HG02885 (cell line): ENCODE measurements around the gene MAFG.
"Not testable (repeated sequence)": the region's sequence is repeated elsewhere in the genome, so short reads cannot be mapped to it uniquely, and the experiment has no call there.

Source experiments
- ATAC-seq: cut with Tn5 transposase; IDR thresholded peaks from one replicate; pipeline ENCODE4 v1.9.1; 2021; ENCODE audit warnings: mild to moderate bottlenecking; ENCODE audit not compliant: unreplicated experiment, poor library complexity

MAFG gene

GRCh38 chr17:81958633-81959342 is 31.3 kb upstream of the MAFG start:
- no peak for ATAC-seq

- no peak for ATAC-seq
These were observed 30.3 kb upstream of the MAFG start for GRCh38 chr17:81957691-81958432.

- ATAC-seq = no peak
These were observed 29.4 kb upstream of the MAFG start for GRCh38 chr17:81956607-81957589.

GRCh38 chr17:81955756-81956544 is 28.4 kb upstream of the MAFG start:
- ATAC-seq = no peak

- ATAC-seq = no peak
These were observed 27.6 kb upstream of the MAFG start for GRCh38 chr17:81955058-81955681.

GRCh38 chr17:81954131-81955057 is 26.9 kb upstream of the MAFG start:
- ATAC-seq = no peak

GRCh38 chr17:81953443-81953842 is 25.9 kb upstream of the MAFG start:
- ATAC-seq = not testable (repeated sequence)

- ATAC-seq = no peak
These were observed 25.3 kb upstream of the MAFG start for GRCh38 chr17:81952792-81953228.

- ATAC-seq = no peak
These were observed 24.5 kb upstream of the MAFG start for GRCh38 chr17:81951785-81952684.

- no peak for ATAC-seq
These were observed 23.0 kb upstream of the MAFG start for GRCh38 chr17:81950501-81950900.

GRCh38 chr17:81948635-81949378 is 21.3 kb upstream of the MAFG start:
- ATAC-seq = no peak

GRCh38 chr17:81947189-81947588 is 19.7 kb upstream of the MAFG start, which contains the start of gene MYADML2:
TSS of gene MYADML2 (minus strand) at chr17:81947233. CDS start at chr17:81941741, 5,492 bp downstream.
- no peak for ATAC-seq

- ATAC-seq = no peak
These were observed 17.3 kb upstream of the MAFG start for GRCh38 chr17:81944858-81945257.

GRCh38 chr17:81942167-81942553 is 14.6 kb upstream of the MAFG start:
- no peak for ATAC-seq

- no peak for ATAC-seq
These were observed 14.1 kb upstream of the MAFG start for GRCh38 chr17:81941484-81942166.
